H1 (cell line): ENCODE measurements around the gene MAN1A2. TPM values are rescaled to one million over a fixed set of nuclear protein-coding genes. Genes with fewer than 3 reads are reported as not detected.

Experiments used
- CTCF ChIA-PET: fragments of 300-600 bp; sonication (Branson Sonifier 250); formaldehyde crosslinking; loops from one replicate; lab custom pipeline; 2021; ENCODE audit not compliant: partially characterized antibody; lab: Charles Lee
- POLR2A ChIA-PET: fragments of 300-600 bp; sonication (Branson Sonifier 250); formaldehyde crosslinking; loops from one replicate; lab custom pipeline; 2021; ENCODE audit warnings: inconsistent platforms; ENCODE audit not compliant: partially characterized antibody; lab: Charles Lee
- DNase-seq, 2 experiments: peaks; one replicate each; pipeline versions ENCODE4 v3.0.0 to v3.0.0-alpha.2; 2010 to 2022; ENCODE audit warnings: low spot score in 2 of 2, low read depth in 1 of 2, mixed read lengths in 1 of 2
- FAIRE-seq: peaks from 2 replicates; lab custom pipeline; 2011; peaks lifted over from hg19 to GRCh38; lab: Jason Lieb, UNC
- H2AFZ ChIP-seq: 2 replicates; pipeline ENCODE4 v1.8.1; 2012; ENCODE audit warnings: low read length, inconsistent platforms
- H2AK5ac ChIP-seq: 2 replicates; pipeline ENCODE4 v1.6.1; 2013; ENCODE audit warnings: low read depth, low read length
- H2BK120ac ChIP-seq: replicated peaks from 2 replicates; pipeline ENCODE3; 2013; ENCODE audit warnings: low read depth, low read length, inconsistent platforms
- H2BK12ac ChIP-seq: 2 replicates; pipeline ENCODE4 v1.6.1; 2013; ENCODE audit warnings: low read depth, low read length
- H2BK15ac ChIP-seq: 2 replicates; pipeline ENCODE4 v1.6.1; 2013; ENCODE audit warnings: low read length
- H2BK20ac ChIP-seq: 2 replicates; pipeline ENCODE4 v1.6.1; 2013; ENCODE audit warnings: low read length
- H2BK5ac ChIP-seq: 2 replicates; pipeline ENCODE4 v1.6.1; 2013; ENCODE audit warnings: low read depth, low read length
- H3K14ac ChIP-seq: 2 replicates; pipeline ENCODE4 v1.6.1; 2013; ENCODE audit warnings: inconsistent platforms; ENCODE audit not compliant: insufficient read length
- H3K18ac ChIP-seq: 2 replicates; pipeline ENCODE4 v1.6.1; 2013; ENCODE audit warnings: low read length; ENCODE audit errors: extremely low read depth
- H3K23ac ChIP-seq: 2 replicates; pipeline ENCODE4 v1.6.1; 2013; ENCODE audit warnings: inconsistent platforms; ENCODE audit not compliant: insufficient read length
- H3K23me2 ChIP-seq: 2 replicates; pipeline ENCODE4 v1.6.1; 2013; ENCODE audit warnings: low read depth, low read length
- H3K27ac ChIP-seq: 2 replicates; pipeline ENCODE4 v1.6.1; 2011; ENCODE audit warnings: low read depth, low read length, inconsistent platforms
- H3K27me3 ChIP-seq, 4 experiments: replicated peaks in 1 of 4; 1 replicate in 1 of 4; 2 replicates in 3 of 4; pipeline versions ENCODE4 v1.6.1 to v1.8.1; 2011 to 2013; ENCODE audit warnings: low read length in 3 of 4, mild to moderate bottlenecking in 3 of 4, inconsistent platforms in 2 of 4, mixed read lengths in 2 of 4, moderate library complexity in 1 of 4; ENCODE audit not compliant: control insufficient read depth in 3 of 4, insufficient read depth in 3 of 4; ENCODE audit errors: extremely low read depth in 1 of 4
- H3K36me3 ChIP-seq, 4 experiments: 2 replicates each; pipeline versions ENCODE4 v1.6.1 to v1.8.1; 2011 to 2013; ENCODE audit warnings: mild to moderate bottlenecking in 4 of 4, low read length in 3 of 4, moderate library complexity in 2 of 4, control low read depth in 1 of 4, inconsistent platforms in 1 of 4; ENCODE audit not compliant: insufficient read depth in 4 of 4, control insufficient read depth in 2 of 4
- H3K4ac ChIP-seq: replicated peaks from 2 replicates; pipeline ENCODE3; 2013; ENCODE audit warnings: low read length, low read depth, mixed read lengths, inconsistent platforms; ENCODE audit not compliant: insufficient read length
- H3K4me1 ChIP-seq, 4 experiments: replicated peaks in 1 of 4; 1 replicate in 1 of 4; 2 replicates in 3 of 4; pipeline versions ENCODE4 v1.6.1 to v1.8.1; 2011 to 2013; ENCODE audit warnings: low read length in 3 of 4, inconsistent platforms in 2 of 4, mixed read lengths in 1 of 4; ENCODE audit not compliant: insufficient read depth in 4 of 4, control insufficient read depth in 3 of 4
- H3K4me2 ChIP-seq, 2 experiments: 2 replicates each; pipeline versions ENCODE4 v1.6.1 to v1.8.1; 2011 to 2013; ENCODE audit warnings: low read depth in 2 of 2, low read length in 2 of 2, control low read depth in 1 of 2, inconsistent platforms in 1 of 2, mild to moderate bottlenecking in 1 of 2; ENCODE audit not compliant: insufficient read depth in 1 of 2
- H3K4me3 ChIP-seq, 4 experiments: fragments of 200-600, 300-600 bp in 1 of 4; sonication (generic), shearing (Covaris generic), sonication (Bioruptor Twin) in 1 of 4; 2 replicates each; pipeline versions ENCODE4 v1.5.1 to v1.8.1; 2011 to 2016; ENCODE audit warnings: low read length in 4 of 4, low read depth in 3 of 4, control low read depth in 2 of 4, inconsistent platforms in 2 of 4, mild to moderate bottlenecking in 2 of 4, mixed read lengths in 1 of 4, moderate library complexity in 1 of 4; ENCODE audit not compliant: insufficient read depth in 2 of 4; ENCODE audit errors: extremely low read depth in 1 of 4
- H3K56ac ChIP-seq: replicated peaks from 2 replicates; pipeline ENCODE3; 2013; ENCODE audit warnings: low read depth, mild to moderate bottlenecking, mixed read lengths, low read length, inconsistent platforms; ENCODE audit not compliant: insufficient read length
- H3K79me1 ChIP-seq: 2 replicates; pipeline ENCODE4 v1.6.1; 2013; ENCODE audit warnings: low read depth, low read length, control low read depth
- H3K79me2 ChIP-seq, 2 experiments: 2 replicates each; pipeline versions ENCODE4 v1.6.1 to v1.8.1; 2012 to 2013; ENCODE audit warnings: low read length in 2 of 2, mild to moderate bottlenecking in 2 of 2, inconsistent platforms in 1 of 2; ENCODE audit not compliant: insufficient read depth in 2 of 2, control insufficient read depth in 1 of 2
- H3K9ac ChIP-seq, 4 experiments: replicated peaks in 1 of 4; 1 replicate in 1 of 4; 2 replicates in 3 of 4; pipeline versions ENCODE4 v1.6.1 to v1.8.1; 2011 to 2013; ENCODE audit warnings: low read depth in 3 of 4, low read length in 3 of 4, control low read depth in 2 of 4, mild to moderate bottlenecking in 2 of 4, moderate library complexity in 2 of 4, inconsistent platforms in 1 of 4; ENCODE audit errors: extremely low read depth in 1 of 4
- H3K9me3 ChIP-seq, 2 experiments: 2 replicates each; pipeline versions ENCODE4 v1.6.1 to v1.8.1; 2012 to 2013; ENCODE audit warnings: mild to moderate bottlenecking in 2 of 2, moderate library complexity in 2 of 2, control low read depth in 1 of 2, inconsistent platforms in 1 of 2, low read depth in 1 of 2, low read length in 1 of 2, mixed read lengths in 1 of 2; ENCODE audit not compliant: insufficient read depth in 2 of 2
- H4K20me1 ChIP-seq, 2 experiments: replicated peaks in 1 of 2; 2 replicates each; pipeline versions ENCODE3 to v1.8.1; 2011 to 2013; ENCODE audit warnings: inconsistent platforms in 2 of 2, low read length in 2 of 2, mild to moderate bottlenecking in 1 of 2; ENCODE audit not compliant: insufficient read depth in 2 of 2, control insufficient read depth in 1 of 2
- H4K5ac ChIP-seq: 2 replicates; pipeline ENCODE4 v1.6.1; 2013; ENCODE audit warnings: low read length, low read depth, mixed read lengths, inconsistent platforms; ENCODE audit not compliant: insufficient read length
- H4K8ac ChIP-seq: 2 replicates; pipeline ENCODE4 v1.8.0; 2013; ENCODE audit warnings: mild to moderate bottlenecking, moderate library complexity, low read length, inconsistent platforms; ENCODE audit not compliant: insufficient read depth; ENCODE audit errors: extremely low read depth
- H4K91ac ChIP-seq: replicated peaks from 2 replicates; pipeline ENCODE3; 2013; ENCODE audit warnings: low read length, mixed read lengths, inconsistent platforms; ENCODE audit not compliant: insufficient read length
- ASH2L ChIP-seq: fragments of 200-600, 300-600 bp; sonication (generic); IDR thresholded peaks from one replicate; pipeline ENCODE4 v1.7.1; 2017; ENCODE audit warnings: low read length
- BCL11A ChIP-seq, 2 experiments: IDR thresholded peaks; one replicate each; pipeline ENCODE4 v1.6.1; 2011; ENCODE audit warnings: low read depth in 2 of 2, low read length in 2 of 2, mild to moderate bottlenecking in 2 of 2
- CBX8 ChIP-seq: fragments of 300-800, 300-1000 bp; sonication (generic); IDR thresholded peaks from 2 replicates; pipeline ENCODE4 v1.7.1; 2016; ENCODE audit warnings: low read depth, low read length, borderline replicate concordance
- CREB1 ChIP-seq: IDR thresholded peaks from 2 replicates; pipeline ENCODE4 v1.6.1; 2012; ENCODE audit warnings: inconsistent platforms
- EGR1 ChIP-seq: IDR thresholded peaks from 2 replicates; pipeline ENCODE4 v1.6.1; 2011; ENCODE audit warnings: low read depth, low read length, borderline replicate concordance
- FOSL1 ChIP-seq: IDR thresholded peaks from 2 replicates; pipeline ENCODE4 v1.6.1; 2011; ENCODE audit warnings: mild to moderate bottlenecking, low read depth, low read length, moderate library complexity; ENCODE audit not compliant: insufficient read depth
- JUND ChIP-seq: IDR thresholded peaks from 2 replicates; pipeline ENCODE4 v1.6.1; 2011; ENCODE audit warnings: mild to moderate bottlenecking, improper control_type of control experiment, low read length
- POLR2AphosphoS5 ChIP-seq: IDR thresholded peaks from 2 replicates; pipeline ENCODE4 v1.6.1; 2011; ENCODE audit warnings: low read depth, low read length
- RAD21 ChIP-seq, 2 experiments: IDR thresholded peaks in 1 of 2; conservative IDR thresholded peaks in 1 of 2; 2 replicates each; pipeline ENCODE4 v1.6.1; 2011; ENCODE audit warnings: low read depth in 2 of 2, low read length in 2 of 2, improper control_type of control experiment in 1 of 2, inconsistent platforms in 1 of 2, mild to moderate bottlenecking in 1 of 2, moderate library complexity in 1 of 2
- TBP ChIP-seq: IDR thresholded peaks from 2 replicates; pipeline ENCODE4 v1.6.1; 2011; ENCODE audit warnings: low read depth, low read length, improper control_type of control experiment
- WGBS, 2 experiments: shearing (Covaris generic) in 1 of 2; methylation state at CpG; one replicate each; pipeline versions ENCODE4 v1.1.6 to v1.1.7; 2013 to 2015; ENCODE audit warnings: low lambda C conversion rate in 2 of 2, mixed read lengths in 2 of 2, inconsistent platforms in 1 of 2, low coverage in 1 of 2, missing lambda C conversion rate in 1 of 2; ENCODE audit not compliant: insufficient replicate concordance in 2 of 2, insufficient coverage in 1 of 2, insufficient read length in 1 of 2; ENCODE audit errors: extremely low coverage in 1 of 2, missing lambda C conversion rate in 1 of 2; 5-methylcytosine and 5-hydroxymethylcytosine counted together
- polyA plus RNA-seq, 7 experiments: library from polyadenylated mRNA; depleted of rRNA in 3 of 7; stranded (reverse) in 5 of 7; unstranded in 2 of 7; fragments of >200 nt in 5 of 7; fragments of 200-250 nt in 2 of 7; gene quantifications; 1 replicate in 5 of 7; 2 replicates in 1 of 7; 4 replicates in 1 of 7; pipeline versions ENCODE4 v1.2.1 to v1.2.3, GENCODE V29; 2011 to 2013; ENCODE audit warnings: missing spikeins in 2 of 7, mixed read lengths in 2 of 7
- total RNA-seq: library from RNA; stranded (reverse); fragmentation: NEBNext Ultra II Directional; extraction: Animal tissue kit (Norgen Biotek cat#: 25700); gene quantifications from 2 replicates; pipeline ENCODE4 v1.2.1, GENCODE V29; 2021

MAN1A2 gene
- total and polyA plus RNA-seq, 2 of the 8 experiments (the other 6 are each of a cell fraction or from before 2014, with no cell fraction given), result 5.5 to 18.8 TPM

DNA sequence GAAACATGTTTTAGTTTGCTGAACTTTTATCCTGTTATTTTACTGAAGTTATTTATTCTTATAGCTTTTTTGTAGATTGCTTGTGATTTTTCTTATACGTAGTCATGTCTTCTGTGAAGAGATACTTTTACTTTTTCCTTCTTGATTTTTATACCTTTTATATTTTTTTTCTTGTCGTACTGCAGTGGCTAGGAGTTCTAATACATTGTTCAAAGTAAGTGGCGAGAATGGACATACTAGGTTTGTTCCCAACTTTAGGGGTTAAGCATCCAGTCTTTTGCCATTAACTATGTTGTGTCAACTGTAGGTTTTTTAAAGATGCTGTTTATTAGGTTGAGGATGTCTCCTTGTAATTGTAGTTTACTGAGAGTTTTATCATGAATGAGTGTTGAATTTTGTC lies 36.3 kb downstream of the MAN1A2 start:
- no peak overlapping the region for H3K27ac ChIP-seq
- H4K91ac ChIP-seq, result no peak overlapping the region
- H3K14ac ChIP-seq, result no peak overlapping the region
- H3K36me3 ChIP-seq, result peaks cover 0 to 8% (median 3%) of the 10 kb centered on the region in 4 experiments; a peak in 3 of 8 replicates
- no peak overlapping the region for H2BK12ac ChIP-seq
- H3K18ac ChIP-seq, result no peak overlapping the region
- no peak overlapping the region for H2BK5ac ChIP-seq
- POLR2A ChIA-PET, result no interaction called here
- no peaks in the 10 kb centered on the region for H3K4me1 ChIP-seq
- peaks cover 0 to 3% of the 10 kb centered on the region in 2 experiments; a peak in 1 of 4 replicates for H3K79me2 ChIP-seq
- CTCF ChIA-PET, result no interaction called here
- H3K4me3 ChIP-seq, result no peak overlapping the region
- no peak overlapping the region for H3K4ac ChIP-seq
- no peak overlapping the region for H2BK15ac ChIP-seq
- peaks cover 5 to 10% of the 10 kb centered on the region in 2 experiments; a peak in 2 of 4 replicates for H3K9me3 ChIP-seq
- no peak overlapping the region for H4K5ac ChIP-seq
- H2BK20ac ChIP-seq, result no peak overlapping the region
- 93% methylated on average over 3 of the region's 3 CpGs; no CpG with 5 or more reads in 1 of the 2 experiments for WGBS, 2 experiments
- TF ChIP-seq EGR1 (no peak), RAD21 (IDR thresholded peaks at IDR 0.05 in 1 of 2, conservative IDR thresholded peaks at IDR 0.05 in 1 of 2; ENCODE audit: low read depth in 2 of 2, low read length in 2 of 2) (no peak), POLR2AphosphoS5 (no peak), FOSL1 (no peak), ASH2L (no peak), CBX8 (no peak), CREB1 (no peak), TBP (no peak), JUND (no peak), BCL11A (IDR thresholded peaks at IDR 0.05; ENCODE audit: low read depth in 2 of 2, low read length in 2 of 2) (no peak)
- TF ChIP-seq, all 59 proteins: peak for 0
- FAIRE-seq (no peak), DNase-seq (no peak)
- no peaks in the 10 kb centered on the region for H4K20me1 ChIP-seq
- no peak overlapping the region for H3K4me2 ChIP-seq
- no peaks in the 10 kb centered on the region; the same call in 1 of the 2 replicates for H3K79me1 ChIP-seq
- H3K23ac ChIP-seq, result no peak overlapping the region
- no peak overlapping the region for H2AK5ac ChIP-seq
- H4K8ac ChIP-seq, result no peak overlapping the region
- H3K27me3 ChIP-seq, result no peaks in the 10 kb centered on the region
- no peak overlapping the region for H2AFZ ChIP-seq
- no peak overlapping the region for H3K56ac ChIP-seq
- H3K9ac ChIP-seq, result no peak overlapping the region
- no peaks in the 10 kb centered on the region for H3K23me2 ChIP-seq
- H2BK120ac ChIP-seq, result no peak overlapping the region
